Liver (tissue), 3 donors: ENCODE results near the gene WNK1.

Experiments
- GABPA ChIP-seq, 2 donors: IDR thresholded peaks in 1 of 2; conservative IDR thresholded peaks in 1 of 2; 2 replicates each; pipeline ENCODE4 v1.6.1; 2016; ENCODE audit warnings: antibody characterized with exemption in 2 of 2, mild to moderate bottlenecking in 1 of 2, moderate library complexity in 1 of 2
- TAF1 ChIP-seq: conservative IDR thresholded peaks from 2 replicates; pipeline ENCODE4 v1.6.1; 2016; ENCODE audit warnings: antibody characterized with exemption, mild to moderate bottlenecking
- TF ChIP-seq, protein P1 (sequence below): fragments of 150-350 bp; IDR thresholded peaks from 2 replicates; pipeline ENCODE4 v1.5.1; 2017; ENCODE audit warnings: improper control_type of control experiment, low read depth, low read length; ENCODE audit not compliant: missing input control
- TF ChIP-seq, protein P2 (sequence below): IDR thresholded peaks from 2 replicates; pipeline ENCODE4 v1.6.1; 2016; ENCODE audit warnings: antibody characterized with exemption, mild to moderate bottlenecking
- donor health status: healthy.
- donor health status: healthy.

DNA sequence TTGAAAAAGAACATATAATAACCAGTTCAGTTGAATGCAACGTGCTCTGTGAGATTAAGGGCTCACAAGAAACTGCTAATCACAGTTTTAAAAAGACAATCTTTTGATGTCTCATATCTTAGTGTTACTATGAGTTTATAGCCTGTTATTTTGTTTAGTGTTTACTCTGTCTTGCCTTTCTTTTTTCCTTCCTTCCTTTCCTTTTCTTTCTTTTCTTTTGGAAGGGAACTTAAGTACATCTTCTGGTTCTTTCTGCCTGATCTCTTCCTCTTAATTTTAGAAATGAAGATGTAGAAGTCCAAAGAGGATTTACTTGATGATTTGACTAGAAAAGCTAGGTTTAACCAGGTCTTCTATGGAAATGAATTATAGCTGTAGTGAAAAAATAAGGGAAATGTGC is 38.2 kb downstream of the WNK1 start:
- TF ChIP-seq, protein P1, sequence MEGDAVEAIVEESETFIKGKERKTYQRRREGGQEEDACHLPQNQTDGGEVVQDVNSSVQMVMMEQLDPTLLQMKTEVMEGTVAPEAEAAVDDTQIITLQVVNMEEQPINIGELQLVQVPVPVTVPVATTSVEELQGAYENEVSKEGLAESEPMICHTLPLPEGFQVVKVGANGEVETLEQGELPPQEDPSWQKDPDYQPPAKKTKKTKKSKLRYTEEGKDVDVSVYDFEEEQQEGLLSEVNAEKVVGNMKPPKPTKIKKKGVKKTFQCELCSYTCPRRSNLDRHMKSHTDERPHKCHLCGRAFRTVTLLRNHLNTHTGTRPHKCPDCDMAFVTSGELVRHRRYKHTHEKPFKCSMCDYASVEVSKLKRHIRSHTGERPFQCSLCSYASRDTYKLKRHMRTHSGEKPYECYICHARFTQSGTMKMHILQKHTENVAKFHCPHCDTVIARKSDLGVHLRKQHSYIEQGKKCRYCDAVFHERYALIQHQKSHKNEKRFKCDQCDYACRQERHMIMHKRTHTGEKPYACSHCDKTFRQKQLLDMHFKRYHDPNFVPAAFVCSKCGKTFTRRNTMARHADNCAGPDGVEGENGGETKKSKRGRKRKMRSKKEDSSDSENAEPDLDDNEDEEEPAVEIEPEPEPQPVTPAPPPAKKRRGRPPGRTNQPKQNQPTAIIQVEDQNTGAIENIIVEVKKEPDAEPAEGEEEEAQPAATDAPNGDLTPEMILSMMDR = no peak
- TF ChIP-seq, protein P2, sequence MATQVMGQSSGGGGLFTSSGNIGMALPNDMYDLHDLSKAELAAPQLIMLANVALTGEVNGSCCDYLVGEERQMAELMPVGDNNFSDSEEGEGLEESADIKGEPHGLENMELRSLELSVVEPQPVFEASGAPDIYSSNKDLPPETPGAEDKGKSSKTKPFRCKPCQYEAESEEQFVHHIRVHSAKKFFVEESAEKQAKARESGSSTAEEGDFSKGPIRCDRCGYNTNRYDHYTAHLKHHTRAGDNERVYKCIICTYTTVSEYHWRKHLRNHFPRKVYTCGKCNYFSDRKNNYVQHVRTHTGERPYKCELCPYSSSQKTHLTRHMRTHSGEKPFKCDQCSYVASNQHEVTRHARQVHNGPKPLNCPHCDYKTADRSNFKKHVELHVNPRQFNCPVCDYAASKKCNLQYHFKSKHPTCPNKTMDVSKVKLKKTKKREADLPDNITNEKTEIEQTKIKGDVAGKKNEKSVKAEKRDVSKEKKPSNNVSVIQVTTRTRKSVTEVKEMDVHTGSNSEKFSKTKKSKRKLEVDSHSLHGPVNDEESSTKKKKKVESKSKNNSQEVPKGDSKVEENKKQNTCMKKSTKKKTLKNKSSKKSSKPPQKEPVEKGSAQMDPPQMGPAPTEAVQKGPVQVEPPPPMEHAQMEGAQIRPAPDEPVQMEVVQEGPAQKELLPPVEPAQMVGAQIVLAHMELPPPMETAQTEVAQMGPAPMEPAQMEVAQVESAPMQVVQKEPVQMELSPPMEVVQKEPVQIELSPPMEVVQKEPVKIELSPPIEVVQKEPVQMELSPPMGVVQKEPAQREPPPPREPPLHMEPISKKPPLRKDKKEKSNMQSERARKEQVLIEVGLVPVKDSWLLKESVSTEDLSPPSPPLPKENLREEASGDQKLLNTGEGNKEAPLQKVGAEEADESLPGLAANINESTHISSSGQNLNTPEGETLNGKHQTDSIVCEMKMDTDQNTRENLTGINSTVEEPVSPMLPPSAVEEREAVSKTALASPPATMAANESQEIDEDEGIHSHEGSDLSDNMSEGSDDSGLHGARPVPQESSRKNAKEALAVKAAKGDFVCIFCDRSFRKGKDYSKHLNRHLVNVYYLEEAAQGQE = no peak
- no peak for TF ChIP-seq GABPA (IDR thresholded peaks at IDR 0.05 in 1 of 2, conservative IDR thresholded peaks at IDR 0.05 in 1 of 2)
- no peak for TF ChIP-seq TAF1
